Measurements from ENCODE around the gene ZNF469.

GRCh38 chr16:88407042-88407420 lies 24.3 kb downstream of the ZNF469 start:
- TF ChIP-seq EZH2 (IDR thresholded peaks at IDR 0.05) (no peak), POLR2AphosphoS5 (IDR thresholded peaks at IDR 0.05; ENCODE audit: borderline replicate concordance, low read depth, low read length) (no peak), FOXP2 (optimal IDR thresholded peaks at IDR 0.05; ENCODE audit: control extremely low read depth, extremely low read length, insufficient read depth) (no peak)

All from SK-N-MC (cell line).